ENCODE data around the gene SNAP23.

SNAP23 gene

DNA sequence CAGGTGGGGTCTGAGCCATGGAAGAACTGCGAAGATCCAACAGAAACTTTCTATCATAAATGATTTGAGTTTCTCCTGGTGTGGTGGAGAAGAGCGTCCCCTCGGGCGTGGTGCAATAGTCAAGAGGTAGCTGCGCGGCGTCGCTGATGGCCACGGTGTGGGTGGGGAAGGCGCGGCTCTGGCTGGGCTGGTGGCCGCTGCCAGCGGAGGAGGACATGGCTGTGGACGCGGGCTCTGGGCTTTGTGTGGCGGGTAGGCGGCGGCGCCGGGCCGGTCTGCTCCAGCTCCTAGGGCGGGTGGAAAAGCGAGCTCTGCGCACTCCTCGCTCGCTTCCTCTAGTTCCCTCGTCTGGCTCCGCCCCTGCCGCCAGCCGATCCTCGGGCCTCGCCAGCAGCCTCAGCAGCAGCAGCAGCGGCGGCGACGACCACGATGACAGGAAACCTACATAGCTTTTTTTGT is 85.9 kb downstream of the SNAP23 start:
- Histone ChIP-seq H3K27me3 (ENCODE audit: control insufficient read depth, insufficient read depth, low read length) (no peaks in the 10 kb centered on the region), H3K4me3 (ENCODE audit: low read length) (peak overlapping the region; percentile 68), H3K4me1 (ENCODE audit: control insufficient read depth, insufficient read depth, low read length) (peaks cover 39% of the 10 kb centered on the region), H3K9ac (ENCODE audit: low read length) (peak overlapping the region; percentile 66), H3K36me3 (ENCODE audit: control insufficient read depth, insufficient read depth, low read length) (no peaks in the 10 kb centered on the region), H3K27ac (ENCODE audit: low read depth, low read length) (peak overlapping the region; percentile 91)

Data from rectal smooth muscle tissue (tissue), 1 donor.